GM12875 (cell line): ENCODE data around the gene RBMS2.

ENCODE experiments used
- H3K4me3 ChIP-seq: one replicate; pipeline ENCODE4 v1.5.1; 2011; ENCODE audit warnings: low read depth, low read length, control low read depth
- CTCF ChIP-seq: IDR thresholded peaks from 2 replicates; pipeline ENCODE4 v1.5.1; 2011; ENCODE audit warnings: low read depth, mild to moderate bottlenecking, control low read depth, inconsistent platforms, low read length, moderate library complexity, borderline replicate concordance; ENCODE audit not compliant: insufficient read depth

The RBMS2 gene

GRCh38 chr12:56542164-56542563, 20.5 kb downstream of the RBMS2 start:
- no peak overlapping the region for H3K4me3 ChIP-seq
- no peak for TF ChIP-seq CTCF

GRCh38 chr12:56545023-56545604, 23.5 kb downstream of the RBMS2 start:
- H3K4me3 ChIP-seq: no peak overlapping the region
- no peak for TF ChIP-seq CTCF

GRCh38 chr12:56546680-56547079, 25.1 kb downstream of the RBMS2 start:
- TF ChIP-seq CTCF: no peak

GRCh38 chr12:56551070-56551469, 29.4 kb downstream of the RBMS2 start:
- no peak for TF ChIP-seq CTCF
- no peak overlapping the region for H3K4me3 ChIP-seq

More at GRCh38 chr12:56546680-56547079, 25.1 kb downstream of the RBMS2 start:
- H3K4me3 ChIP-seq: no peak overlapping the region

- no peak overlapping the region for H3K4me3 ChIP-seq
- TF ChIP-seq CTCF: no peak
Measured at GRCh38 chr12:56565510-56566101, 44.0 kb downstream of the RBMS2 start.

GRCh38 chr12:56568146-56568545, 46.5 kb downstream of the RBMS2 start:
- no peak for TF ChIP-seq CTCF
- H3K4me3 ChIP-seq: no peak overlapping the region

- TF ChIP-seq CTCF: no peak
- no peak overlapping the region for H3K4me3 ChIP-seq
Measured at GRCh38 chr12:56571121-56571520, 49.5 kb downstream of the RBMS2 start.
